ENCODE measurements around the gene RAB3GAP2. TPM values are rescaled to one million over a fixed set of nuclear protein-coding genes. Genes with fewer than 3 reads are reported as not detected.

The RAB3GAP2 gene
- 10 to 100 TPM; 27.9 to 35.0 (median 31.1) TPM for total RNA-seq
- long read RNA-seq, donor 1, partial matches to known transcripts, result 5 of 20 reads
- long read RNA-seq, donor 1, other reads (novel, unspliced or antisense), result 15 of 20 reads
- long read RNA-seq, donor 2, partial matches to known transcripts, result 1 of 10 reads
- long read RNA-seq, donor 2, other reads (novel, unspliced or antisense), result 9 of 10 reads

GRCh38 chr1:220272047-220272840 is at the start of gene RAB3GAP2:
Gene RAB3GAP2 (minus strand): TSS chr1:220272453. CDS start chr1:220272337, 116 bp downstream.
- peak; percentile 99 for ATAC-seq
- peak; percentile 95 to 98 (median 97) for DNase-seq
- intact Hi-C loops (cut with DNase I, micrococcal nuclease), result no loop called here
- peak within 1 kb of the TSS; percentile 80 for H3K4me3 ChIP-seq
- H3K4me1 ChIP-seq (ENCODE audit: low read depth), result peaks cover 15% of the 10 kb centered on the region
- no peak for TF ChIP-seq CTCF (IDR thresholded peaks at IDR 0.05)
- no peaks in the 10 kb centered on the region for H3K36me3 ChIP-seq (ENCODE audit: low read depth)
- H3K9me3 ChIP-seq, result no peaks in the 10 kb centered on the region

GRCh38 chr1:220321758-220322157 is 49.5 kb upstream of the RAB3GAP2 start:
- Histone ChIP-seq H3K9me3 (no peaks in the 10 kb centered on the region), H3K36me3 (ENCODE audit: low read depth) (no peaks in the 10 kb centered on the region), H3K4me3 (no peak overlapping the region), H3K4me1 (ENCODE audit: low read depth) (no peaks in the 10 kb centered on the region)
- intact Hi-C loops (cut with DNase I, micrococcal nuclease), result no loop called here
- no peak for ATAC-seq
- no peak for TF ChIP-seq CTCF (IDR thresholded peaks at IDR 0.05)
- DNase-seq, result no peak

- no peaks in the 10 kb centered on the region for H3K36me3 ChIP-seq (ENCODE audit: low read depth)
- TF ChIP-seq CTCF (IDR thresholded peaks at IDR 0.05), result no peak
- no peaks in the 10 kb centered on the region for H3K4me1 ChIP-seq (ENCODE audit: low read depth)
- intact Hi-C loops (cut with DNase I, micrococcal nuclease), result no loop called here
- no peak overlapping the region for H3K4me3 ChIP-seq
- no peaks in the 10 kb centered on the region for H3K9me3 ChIP-seq
- no peak for ATAC-seq
- DNase-seq, result no peak
These were observed 48.5 kb upstream of the RAB3GAP2 start for GRCh38 chr1:220320709-220321108.

GRCh38 chr1:220318673-220319072 is 46.4 kb upstream of the RAB3GAP2 start:
- no peak overlapping the region for H3K4me3 ChIP-seq
- intact Hi-C loops (cut with DNase I, micrococcal nuclease), result no loop called here
- no peaks in the 10 kb centered on the region for H3K9me3 ChIP-seq
- no peaks in the 10 kb centered on the region for H3K4me1 ChIP-seq (ENCODE audit: low read depth)
- DNase-seq (no peak), ATAC-seq (no peak)
- no peak for TF ChIP-seq CTCF (IDR thresholded peaks at IDR 0.05)
- no peaks in the 10 kb centered on the region for H3K36me3 ChIP-seq (ENCODE audit: low read depth)

- TF ChIP-seq CTCF (IDR thresholded peaks at IDR 0.05), result no peak
- ATAC-seq (no peak), DNase-seq (no peak)
- no peaks in the 10 kb centered on the region for H3K4me1 ChIP-seq (ENCODE audit: low read depth)
- H3K36me3 ChIP-seq (ENCODE audit: low read depth), result no peaks in the 10 kb centered on the region
- H3K4me3 ChIP-seq, result no peak overlapping the region
- H3K9me3 ChIP-seq, result no peaks in the 10 kb centered on the region
- intact Hi-C loops (cut with DNase I, micrococcal nuclease), result no loop called here
These were observed 44.9 kb upstream of the RAB3GAP2 start for GRCh38 chr1:220317161-220317560.
